SK-N-MC (cell line): ENCODE data around the gene NUP214.

Experiments
- EZH2 ChIP-seq: fragments of 200-600 bp; sonication (generic); IDR thresholded peaks from one replicate; pipeline ENCODE4 v1.6.1; 2017; ENCODE audit warnings: antibody characterized with exemption
- POLR2AphosphoS5 ChIP-seq: IDR thresholded peaks from 2 replicates; pipeline ENCODE4 v1.6.1; 2012; ENCODE audit warnings: mild to moderate bottlenecking, low read depth, low read length, borderline replicate concordance

DNA sequence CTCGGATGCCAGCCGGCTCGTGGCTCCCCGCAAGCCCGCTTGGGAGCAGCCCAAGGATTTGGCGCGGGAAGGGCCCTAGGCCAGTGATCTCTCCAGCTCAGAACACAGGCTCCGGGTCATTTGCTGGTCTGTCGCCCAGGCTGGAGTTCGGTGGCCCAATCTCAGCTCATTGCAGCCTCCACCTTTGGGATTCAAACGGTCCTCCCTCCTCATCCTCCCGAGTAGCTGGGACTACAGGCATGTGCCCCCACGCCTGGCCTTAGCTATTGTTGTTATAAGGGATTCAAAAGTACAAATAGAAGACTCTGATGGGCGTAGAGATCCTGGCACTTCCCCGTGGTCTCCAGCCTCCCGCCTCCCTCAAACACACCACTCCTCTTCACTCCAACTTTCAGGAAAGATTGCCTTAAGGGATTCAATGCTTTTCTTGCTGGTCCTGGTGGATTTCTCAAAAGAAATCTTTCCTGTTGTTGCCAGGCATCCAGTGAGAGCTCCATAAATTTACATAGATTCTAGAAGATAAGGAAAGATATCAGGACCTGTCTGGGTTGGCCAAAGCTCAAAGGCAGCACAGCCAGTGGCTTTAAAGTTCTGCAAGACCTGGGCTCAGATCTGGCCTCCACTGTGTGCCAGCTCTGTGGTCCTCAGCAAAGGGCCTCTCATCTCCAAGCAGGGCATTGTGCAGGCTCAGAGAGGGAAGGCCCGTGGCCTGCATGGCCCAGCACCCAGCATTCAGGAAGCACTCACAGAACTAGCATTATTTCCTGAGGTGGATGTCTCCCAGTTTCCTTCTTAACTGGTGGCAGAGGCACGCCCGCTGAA, 28.0 kb upstream of the NUP214 start:
- no peak for TF ChIP-seq POLR2AphosphoS5
- TF ChIP-seq EZH2 = peak; percentile 3
